Transverse colon (tissue), 4 donors: Measurements from ENCODE around the gene ATP6V0E1.

Source experiments
- POLR2A ChIP-seq: fragments of 450-650 bp; IDR thresholded peaks from one replicate; pipeline ENCODE4 v1.6.1; 2016; ENCODE audit warnings: antibody characterized with exemption, mild to moderate bottlenecking, moderate library complexity
- POLR2AphosphoS5 ChIP-seq, 3 donors: sonication (generic); formaldehyde crosslinking; IDR thresholded peaks; one replicate each; pipeline ENCODE4 v1.6.1; 2016; ENCODE audit warnings: antibody characterized with exemption in 3 of 3
- TF ChIP-seq, protein P1 (sequence below), 5 experiments: fragments of 200-600 bp in 3 of 5; fragments of 450-650 bp in 2 of 5; sonication (generic) in 3 of 5; IDR thresholded peaks; 1 replicate in 2 of 5; 2 replicates in 3 of 5; pipeline ENCODE4 v1.5.1; 2016 to 2017; ENCODE audit warnings: antibody characterized with exemption in 5 of 5, inconsistent platforms in 3 of 5, mild to moderate bottlenecking in 2 of 5, moderate library complexity in 1 of 5

- TF ChIP-seq POLR2AphosphoS5 (IDR thresholded peaks at IDR 0.05) (no peak), POLR2A (no peak)
- TF ChIP-seq, protein P1, sequence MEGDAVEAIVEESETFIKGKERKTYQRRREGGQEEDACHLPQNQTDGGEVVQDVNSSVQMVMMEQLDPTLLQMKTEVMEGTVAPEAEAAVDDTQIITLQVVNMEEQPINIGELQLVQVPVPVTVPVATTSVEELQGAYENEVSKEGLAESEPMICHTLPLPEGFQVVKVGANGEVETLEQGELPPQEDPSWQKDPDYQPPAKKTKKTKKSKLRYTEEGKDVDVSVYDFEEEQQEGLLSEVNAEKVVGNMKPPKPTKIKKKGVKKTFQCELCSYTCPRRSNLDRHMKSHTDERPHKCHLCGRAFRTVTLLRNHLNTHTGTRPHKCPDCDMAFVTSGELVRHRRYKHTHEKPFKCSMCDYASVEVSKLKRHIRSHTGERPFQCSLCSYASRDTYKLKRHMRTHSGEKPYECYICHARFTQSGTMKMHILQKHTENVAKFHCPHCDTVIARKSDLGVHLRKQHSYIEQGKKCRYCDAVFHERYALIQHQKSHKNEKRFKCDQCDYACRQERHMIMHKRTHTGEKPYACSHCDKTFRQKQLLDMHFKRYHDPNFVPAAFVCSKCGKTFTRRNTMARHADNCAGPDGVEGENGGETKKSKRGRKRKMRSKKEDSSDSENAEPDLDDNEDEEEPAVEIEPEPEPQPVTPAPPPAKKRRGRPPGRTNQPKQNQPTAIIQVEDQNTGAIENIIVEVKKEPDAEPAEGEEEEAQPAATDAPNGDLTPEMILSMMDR (IDR thresholded peaks at IDR 0.05), result no peak
Measured at GRCh38 chr5:173033923-173034322, 50.4 kb downstream of the ATP6V0E1 start.
